Suprapubic skin (tissue), 3 donors: ENCODE data around the gene SIK2.

Experiments used
- EP300 ChIP-seq: sonication (generic); formaldehyde crosslinking; IDR thresholded peaks from one replicate; pipeline ENCODE4 v1.6.1; 2017; ENCODE audit warnings: antibody characterized with exemption
- POLR2A ChIP-seq, 2 donors: fragments of 450-650 bp; IDR thresholded peaks; one replicate each; pipeline ENCODE4 v1.6.1; 2017; ENCODE audit warnings: antibody characterized with exemption in 2 of 2, mild to moderate bottlenecking in 2 of 2, moderate library complexity in 2 of 2
- TF ChIP-seq, protein P1 (sequence below), 2 donors: fragments of 200-600 bp in 1 of 2; fragments of 450-650 bp in 1 of 2; sonication (generic) in 1 of 2; IDR thresholded peaks; one replicate each; pipeline ENCODE4 v1.5.1; 2016 to 2019; ENCODE audit warnings: antibody characterized with exemption in 2 of 2, mild to moderate bottlenecking in 1 of 2, moderate library complexity in 1 of 2

DNA sequence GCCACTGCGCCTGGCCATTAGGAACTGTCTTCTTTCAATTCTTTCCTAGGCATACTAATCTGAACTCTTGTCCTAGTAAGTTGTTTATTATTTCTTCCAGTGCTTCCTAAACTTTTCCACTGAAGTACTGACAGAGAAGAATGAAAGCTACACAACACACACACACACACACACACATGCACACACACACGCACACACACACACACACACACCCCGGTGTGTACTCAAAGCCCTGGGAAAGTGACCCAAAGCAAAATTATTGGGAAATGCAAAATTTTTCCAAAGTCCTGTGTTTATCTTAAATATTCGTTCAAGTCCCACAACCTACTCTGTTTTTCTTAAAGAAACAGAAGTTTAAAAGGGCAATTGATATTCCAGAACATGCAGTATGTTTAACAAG is 19.4 kb upstream of the SIK2 start:
- TF ChIP-seq, protein P1, sequence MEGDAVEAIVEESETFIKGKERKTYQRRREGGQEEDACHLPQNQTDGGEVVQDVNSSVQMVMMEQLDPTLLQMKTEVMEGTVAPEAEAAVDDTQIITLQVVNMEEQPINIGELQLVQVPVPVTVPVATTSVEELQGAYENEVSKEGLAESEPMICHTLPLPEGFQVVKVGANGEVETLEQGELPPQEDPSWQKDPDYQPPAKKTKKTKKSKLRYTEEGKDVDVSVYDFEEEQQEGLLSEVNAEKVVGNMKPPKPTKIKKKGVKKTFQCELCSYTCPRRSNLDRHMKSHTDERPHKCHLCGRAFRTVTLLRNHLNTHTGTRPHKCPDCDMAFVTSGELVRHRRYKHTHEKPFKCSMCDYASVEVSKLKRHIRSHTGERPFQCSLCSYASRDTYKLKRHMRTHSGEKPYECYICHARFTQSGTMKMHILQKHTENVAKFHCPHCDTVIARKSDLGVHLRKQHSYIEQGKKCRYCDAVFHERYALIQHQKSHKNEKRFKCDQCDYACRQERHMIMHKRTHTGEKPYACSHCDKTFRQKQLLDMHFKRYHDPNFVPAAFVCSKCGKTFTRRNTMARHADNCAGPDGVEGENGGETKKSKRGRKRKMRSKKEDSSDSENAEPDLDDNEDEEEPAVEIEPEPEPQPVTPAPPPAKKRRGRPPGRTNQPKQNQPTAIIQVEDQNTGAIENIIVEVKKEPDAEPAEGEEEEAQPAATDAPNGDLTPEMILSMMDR (IDR thresholded peaks at IDR 0.05): no peak
- TF ChIP-seq EP300: no peak
- no peak for TF ChIP-seq POLR2A (IDR thresholded peaks at IDR 0.05)
